ENCODE data around the gene EPB41L1.

EPB41L1 gene

DNA sequence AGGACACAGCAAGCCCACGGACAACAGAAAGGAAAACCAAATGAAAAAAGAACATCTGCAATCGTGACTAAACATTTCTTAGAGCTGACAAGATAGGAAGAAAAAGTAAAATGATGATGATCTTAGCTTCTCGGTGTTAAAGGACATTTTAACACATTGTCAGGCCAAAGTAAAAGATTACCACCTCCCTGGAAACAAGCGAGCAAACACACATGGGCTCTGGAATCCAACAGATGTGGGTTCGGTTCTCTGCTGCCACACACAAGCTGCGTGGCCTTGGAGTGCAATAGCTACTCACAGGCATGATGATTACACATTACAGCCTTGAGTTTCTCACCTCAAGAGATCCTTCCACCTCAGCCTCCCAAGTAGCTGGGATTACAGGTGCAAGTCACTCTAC is 74.2 kb downstream of the EPB41L1 start:
- H3K4me3 ChIP-seq (ENCODE audit: low read length) = no peak overlapping the region

DNA sequence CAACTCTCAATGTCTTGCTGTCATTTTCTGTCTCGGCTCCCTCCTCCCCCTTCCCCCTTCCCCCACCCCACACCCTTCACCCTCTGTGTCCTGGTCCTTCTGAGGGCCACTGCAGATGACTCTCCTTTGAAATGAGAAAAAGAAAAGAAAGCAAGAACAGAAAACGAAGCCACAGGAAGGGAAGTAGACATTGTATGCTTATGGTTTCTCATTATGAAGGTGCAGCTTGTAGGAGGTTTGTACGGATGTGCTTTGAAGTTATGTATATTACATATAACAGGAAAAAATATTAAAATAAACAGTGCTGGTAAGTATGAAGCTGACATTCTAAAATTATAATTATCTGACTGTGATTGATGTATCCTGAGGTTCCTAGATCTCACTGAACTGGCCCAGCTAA is 75.5 kb downstream of the EPB41L1 start:
- H3K4me3 ChIP-seq (ENCODE audit: low read length) = no peak overlapping the region
- TF ChIP-seq ZNF274 (IDR thresholded peaks at IDR 0.05; ENCODE audit: low read depth, low read length) = no peak

More for the DNA sequence above, 74.2 kb downstream of the EPB41L1 start:
- no peak for TF ChIP-seq ZNF274 (IDR thresholded peaks at IDR 0.05; ENCODE audit: low read depth, low read length)

DNA sequence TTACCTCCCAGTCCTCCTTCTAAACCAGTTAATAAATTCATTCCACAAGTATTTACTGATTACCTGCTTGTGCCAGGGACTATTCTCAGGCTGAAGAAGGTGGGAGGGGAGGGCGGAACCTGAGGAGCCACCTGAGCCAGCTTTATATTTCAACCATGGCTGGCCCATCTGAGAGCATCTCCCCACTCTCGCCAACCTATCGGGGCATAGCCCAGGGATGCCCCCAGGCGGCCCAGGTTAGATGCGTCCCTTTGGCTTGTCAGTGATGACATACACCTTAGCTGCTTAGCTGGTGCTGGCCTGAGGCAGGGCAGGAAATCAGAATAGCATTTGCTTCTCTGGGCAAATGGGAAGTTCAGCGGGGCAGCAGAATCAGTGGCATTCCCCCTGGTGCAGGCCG is 76.8 kb downstream of the EPB41L1 start:
- TF ChIP-seq ZNF274 (IDR thresholded peaks at IDR 0.05; ENCODE audit: low read depth, low read length) = no peak

DNA sequence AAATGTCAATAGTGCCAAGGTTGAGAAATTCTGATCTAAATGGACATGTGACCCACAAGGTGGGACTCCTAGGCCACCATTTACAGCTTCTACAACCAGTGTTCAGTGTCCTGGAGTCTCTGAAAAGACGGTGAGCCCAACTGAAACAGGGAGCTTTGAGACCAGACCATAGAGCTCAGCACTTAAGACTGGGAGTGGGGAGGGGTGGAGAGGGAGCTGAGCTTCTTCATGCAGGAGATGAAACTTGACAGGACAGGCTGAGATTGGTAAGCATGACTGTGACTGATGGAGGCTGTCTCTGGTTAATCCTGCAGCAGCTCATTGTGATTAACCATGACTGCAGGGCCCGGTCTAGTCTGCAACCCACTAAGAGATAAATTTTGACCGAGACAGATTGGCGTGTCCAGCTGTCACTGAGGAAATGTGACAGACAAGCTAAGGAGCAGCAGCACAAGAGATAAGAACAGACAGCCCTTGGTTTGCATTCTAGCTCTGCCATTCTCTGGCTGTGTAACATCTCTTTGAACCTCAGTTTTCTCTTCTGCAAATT is 80.3 kb downstream of the EPB41L1 start:
- H3K4me3 ChIP-seq (ENCODE audit: low read length) = no peak overlapping the region
- no peak for TF ChIP-seq ZNF274 (IDR thresholded peaks at IDR 0.05; ENCODE audit: low read depth, low read length)

More for the DNA sequence above, 76.8 kb downstream of the EPB41L1 start:
- H3K4me3 ChIP-seq (ENCODE audit: low read length) = no peak overlapping the region

DNA sequence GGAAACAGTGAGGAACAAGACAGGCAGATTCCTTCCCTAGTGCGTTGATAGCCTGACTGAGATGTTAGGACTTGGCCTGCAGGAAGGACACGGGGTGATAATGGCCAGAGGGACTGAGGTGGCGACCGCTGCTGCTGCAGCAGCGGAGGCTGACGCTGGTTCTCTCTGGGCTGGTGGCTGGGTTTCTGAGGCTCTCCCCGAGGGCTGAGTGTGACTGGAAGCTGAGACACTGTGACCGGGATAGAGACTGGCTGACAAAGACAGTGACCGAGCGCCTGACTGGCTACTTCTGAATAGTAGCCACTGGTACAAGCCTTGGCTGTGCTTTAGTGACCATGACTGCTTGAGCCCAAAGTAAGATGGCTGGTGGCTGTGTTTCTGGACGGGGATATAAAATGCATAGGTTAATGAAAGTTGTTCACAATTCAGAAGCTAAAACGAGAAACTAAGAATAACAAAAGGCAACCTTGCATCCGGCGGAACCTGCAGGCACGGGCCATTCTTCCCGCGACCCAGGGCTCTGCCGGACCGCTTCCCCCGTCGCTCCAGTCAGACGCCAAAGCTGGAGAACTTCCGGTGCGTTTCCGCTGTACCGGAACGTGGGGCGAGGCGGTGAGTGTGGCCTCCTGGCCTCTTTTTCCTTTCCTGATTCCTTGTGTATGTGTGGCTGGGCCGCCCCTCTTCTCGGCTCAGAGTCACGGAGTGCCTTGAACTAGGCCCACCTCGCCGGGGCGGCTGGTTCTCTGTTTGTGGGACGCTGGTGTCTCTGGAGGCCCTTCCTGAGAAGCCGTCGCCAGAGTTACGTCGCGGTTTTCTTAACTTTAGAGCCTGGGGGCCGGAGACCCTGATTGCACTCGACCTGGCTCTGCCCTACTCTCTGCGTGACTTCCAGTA is 81.6 kb downstream of the EPB41L1 start, which contains the start of gene AAR2:
Gene AAR2 (plus strand): TSS at position 587 of the 894 bp plus-strand sequence. CDS start 3,391 bp downstream, outside the sequence.
- H3K4me3 ChIP-seq (ENCODE audit: low read length) = peak within 1 kb of the TSS; percentile 92
- TF ChIP-seq ZNF274 (IDR thresholded peaks at IDR 0.05; ENCODE audit: low read depth, low read length) = no peak

DNA sequence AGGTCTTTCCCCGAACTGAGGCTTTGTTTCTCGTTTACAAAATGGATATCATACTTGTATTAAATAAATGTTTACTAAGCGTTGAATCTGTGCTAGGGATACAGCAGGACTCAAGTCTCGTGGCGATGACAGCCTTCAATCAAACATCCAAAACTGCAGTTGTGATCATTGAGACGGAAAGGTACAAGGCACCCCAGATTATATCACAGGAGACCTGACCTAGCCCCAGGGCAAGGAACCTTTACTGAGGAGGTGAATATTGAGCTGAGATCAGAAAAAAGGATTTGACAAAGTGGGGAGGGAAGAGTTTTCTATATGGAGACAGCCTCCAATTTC is 82.2 kb downstream of the EPB41L1 start:
- no peak for TF ChIP-seq ZNF274 (IDR thresholded peaks at IDR 0.05; ENCODE audit: low read depth, low read length)
- peak overlapping the region; percentile 92 for H3K4me3 ChIP-seq (ENCODE audit: low read length)

GRCh38 chr20:36237477-36237876 is 82.9 kb downstream of the EPB41L1 start:
- H3K4me3 ChIP-seq (ENCODE audit: low read length) = peak overlapping the region; percentile 92

DNA sequence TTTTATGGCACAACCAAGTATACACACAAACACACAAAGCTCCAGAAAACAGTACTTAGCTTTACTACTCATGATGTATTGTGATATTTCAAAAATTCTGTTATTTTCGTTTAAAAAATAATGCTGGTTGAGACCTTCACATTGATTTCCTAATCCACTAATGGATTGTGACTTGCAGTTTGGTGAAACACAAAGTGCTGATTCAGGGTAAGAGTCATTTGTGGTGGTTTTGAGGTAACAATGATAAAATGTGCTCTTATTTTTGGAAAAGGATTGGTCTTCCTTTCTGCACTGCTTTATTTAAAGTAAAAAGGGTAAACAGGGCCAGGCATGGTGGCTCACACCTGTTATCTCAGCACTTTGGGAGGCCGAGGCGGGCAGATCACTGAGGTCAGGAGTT is 83.6 kb downstream of the EPB41L1 start:
- no peak overlapping the region for H3K4me3 ChIP-seq (ENCODE audit: low read length)
- TF ChIP-seq ZNF274 (IDR thresholded peaks at IDR 0.05; ENCODE audit: low read depth, low read length) = no peak

More at GRCh38 chr20:36237477-36237876, 82.9 kb downstream of the EPB41L1 start:
- TF ChIP-seq ZNF274 (IDR thresholded peaks at IDR 0.05; ENCODE audit: low read depth, low read length) = no peak

- no peak overlapping the region for H3K4me3 ChIP-seq (ENCODE audit: low read length)
- no peak for TF ChIP-seq ZNF274 (IDR thresholded peaks at IDR 0.05; ENCODE audit: low read depth, low read length)
Observed at GRCh38 chr20:36238760-36239159, 84.2 kb downstream of the EPB41L1 start.

DNA sequence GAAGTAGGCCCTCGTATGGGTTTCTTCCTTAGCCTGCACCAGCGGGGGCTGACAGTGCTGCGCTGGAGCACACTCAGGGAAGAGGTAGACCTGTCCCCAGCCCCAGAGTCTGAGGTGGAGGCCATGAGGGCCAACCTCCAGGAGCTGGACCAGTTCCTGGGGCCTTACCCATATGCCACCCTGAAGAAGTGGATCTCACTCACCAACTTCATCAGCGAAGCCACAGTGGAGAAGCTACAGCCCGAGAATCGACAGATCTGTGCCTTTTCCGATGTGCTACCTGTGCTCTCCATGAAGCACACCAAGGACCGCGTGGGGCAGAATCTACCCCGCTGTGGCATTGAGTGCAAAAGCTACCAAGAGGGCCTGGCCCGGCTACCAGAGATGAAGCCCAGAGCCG is 85.5 kb downstream of the EPB41L1 start:
- H3K4me3 ChIP-seq (ENCODE audit: low read length) = no peak overlapping the region
- no peak for TF ChIP-seq ZNF274 (IDR thresholded peaks at IDR 0.05; ENCODE audit: low read depth, low read length)

GRCh38 chr20:36241678-36242077 is 87.1 kb downstream of the EPB41L1 start:
- no peak overlapping the region for H3K4me3 ChIP-seq (ENCODE audit: low read length)
- no peak for TF ChIP-seq ZNF274 (IDR thresholded peaks at IDR 0.05; ENCODE audit: low read depth, low read length)

DNA sequence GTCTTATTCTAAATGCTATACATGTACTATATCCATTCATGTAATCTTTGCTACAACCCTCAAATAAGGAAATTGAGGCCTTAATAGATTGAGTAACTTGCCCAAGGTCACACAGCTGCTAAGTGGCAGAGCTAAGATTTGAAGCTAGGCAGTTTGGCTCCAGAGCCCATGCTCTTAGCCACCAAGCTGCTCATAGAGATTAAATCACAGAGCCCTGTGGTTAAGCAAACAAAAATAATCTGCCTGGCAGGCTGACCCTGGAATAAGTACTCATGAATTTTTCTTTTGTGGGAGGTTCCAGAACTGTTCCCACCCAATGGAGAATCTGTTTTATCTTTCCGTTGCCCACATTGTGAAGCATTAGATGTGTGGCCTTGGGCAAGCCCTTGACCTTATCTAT is 89.2 kb downstream of the EPB41L1 start:
- H3K4me3 ChIP-seq (ENCODE audit: low read length) = no peak overlapping the region
- TF ChIP-seq ZNF274 (IDR thresholded peaks at IDR 0.05; ENCODE audit: low read depth, low read length) = no peak

DNA sequence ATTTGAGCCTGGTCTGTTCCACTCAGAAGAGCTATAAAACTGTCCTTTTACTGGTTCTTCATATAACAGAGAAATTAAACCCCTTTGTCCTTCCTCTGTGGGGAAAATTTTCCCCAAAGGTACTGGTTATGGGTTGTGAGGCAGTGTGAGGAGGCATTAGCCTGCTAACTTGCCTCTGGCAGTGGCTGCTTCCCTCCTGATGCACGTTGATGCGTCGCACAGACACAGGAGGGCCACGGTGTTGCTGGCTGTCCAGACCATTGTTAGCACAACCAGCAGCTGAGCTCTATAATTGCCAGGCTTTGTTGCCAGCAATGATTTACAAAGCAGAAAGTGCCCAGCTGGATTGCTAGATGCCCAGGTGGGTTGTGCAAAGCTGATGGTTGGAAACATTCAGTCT is 91.9 kb downstream of the EPB41L1 start:
- TF ChIP-seq ZNF274 (IDR thresholded peaks at IDR 0.05; ENCODE audit: low read depth, low read length) = no peak
- H3K4me3 ChIP-seq (ENCODE audit: low read length) = no peak overlapping the region

- H3K4me3 ChIP-seq (ENCODE audit: low read length) = no peak overlapping the region
- no peak for TF ChIP-seq ZNF274 (IDR thresholded peaks at IDR 0.05; ENCODE audit: low read depth, low read length)
Observed at GRCh38 chr20:36248836-36249235, 94.3 kb downstream of the EPB41L1 start.

- no peak for TF ChIP-seq ZNF274 (IDR thresholded peaks at IDR 0.05; ENCODE audit: low read depth, low read length)
Observed at GRCh38 chr20:36249450-36249849, 94.9 kb downstream of the EPB41L1 start.

More at GRCh38 chr20:36249450-36249849, 94.9 kb downstream of the EPB41L1 start:
- no peak overlapping the region for H3K4me3 ChIP-seq (ENCODE audit: low read length)

Data from GM08714 (cell line).